Stimulated activated CD4-positive, alpha-beta T cell treated with anti-CD3 and anti-CD28 coated beads, Interleukin-2, amount 100 ng/mL, for 48 hours (primary cell): Measurements from ENCODE around the gene CEMP1.

ENCODE experiments used
- DNase-seq, 2 donors: peaks; one replicate each; pipeline ENCODE4 v3.0.0-alpha.2; 2020

Gene CEMP1

GRCh38 chr16:2483939-2484897 lies 47.0 kb downstream of the CEMP1 start:
- no peak for DNase-seq

- DNase-seq = no peak
Observed at GRCh38 chr16:2482708-2483534, 48.3 kb downstream of the CEMP1 start.

- no peak for DNase-seq
Observed at GRCh38 chr16:2482249-2482648, 49.0 kb downstream of the CEMP1 start.

GRCh38 chr16:2481676-2482075 lies 49.5 kb downstream of the CEMP1 start:
- DNase-seq = no peak

- no peak for DNase-seq
Observed at GRCh38 chr16:2480948-2481347, 50.3 kb downstream of the CEMP1 start.
